Measurements from ENCODE around the gene RNF13.

DNA sequence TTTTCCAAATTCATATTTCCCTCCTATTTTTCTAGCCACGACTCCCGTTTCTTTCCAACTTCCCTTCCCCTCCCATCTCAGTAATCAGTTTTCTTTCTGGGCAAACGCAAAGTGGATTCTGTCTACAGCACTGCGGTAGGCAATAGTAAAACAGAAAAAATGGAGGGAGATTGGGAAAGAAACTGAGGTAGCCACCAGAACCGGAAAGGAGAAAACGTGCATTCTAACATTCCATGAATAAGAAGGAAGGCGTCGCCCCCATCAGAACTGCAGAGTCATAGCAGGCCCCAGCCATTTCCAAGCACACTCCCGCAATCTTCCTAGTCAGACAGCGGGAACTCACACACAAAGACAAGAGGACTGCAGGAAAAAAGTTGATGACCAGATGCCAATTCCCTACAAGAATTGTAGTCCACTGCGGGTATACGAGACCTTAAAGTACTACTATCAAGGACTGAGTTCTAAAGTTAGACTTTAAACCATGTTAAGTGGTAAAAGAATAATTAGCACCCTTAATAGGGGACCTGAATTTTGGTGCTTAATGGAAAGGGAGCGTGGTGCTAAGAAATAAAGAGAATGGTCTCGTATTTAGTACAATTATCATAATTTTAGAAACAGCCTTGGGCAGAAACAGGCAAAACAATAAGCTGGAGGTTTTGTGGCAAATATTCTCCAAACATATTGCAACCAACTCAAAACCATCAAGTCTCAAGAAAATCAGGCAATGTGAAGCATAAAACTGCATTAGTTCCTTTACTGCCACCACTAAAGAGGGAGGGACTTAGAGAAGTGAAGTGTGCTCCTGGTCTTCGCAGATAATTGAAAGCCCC, 156.3 kb downstream of the RNF13 start:
- TF ChIP-seq, protein P1, sequence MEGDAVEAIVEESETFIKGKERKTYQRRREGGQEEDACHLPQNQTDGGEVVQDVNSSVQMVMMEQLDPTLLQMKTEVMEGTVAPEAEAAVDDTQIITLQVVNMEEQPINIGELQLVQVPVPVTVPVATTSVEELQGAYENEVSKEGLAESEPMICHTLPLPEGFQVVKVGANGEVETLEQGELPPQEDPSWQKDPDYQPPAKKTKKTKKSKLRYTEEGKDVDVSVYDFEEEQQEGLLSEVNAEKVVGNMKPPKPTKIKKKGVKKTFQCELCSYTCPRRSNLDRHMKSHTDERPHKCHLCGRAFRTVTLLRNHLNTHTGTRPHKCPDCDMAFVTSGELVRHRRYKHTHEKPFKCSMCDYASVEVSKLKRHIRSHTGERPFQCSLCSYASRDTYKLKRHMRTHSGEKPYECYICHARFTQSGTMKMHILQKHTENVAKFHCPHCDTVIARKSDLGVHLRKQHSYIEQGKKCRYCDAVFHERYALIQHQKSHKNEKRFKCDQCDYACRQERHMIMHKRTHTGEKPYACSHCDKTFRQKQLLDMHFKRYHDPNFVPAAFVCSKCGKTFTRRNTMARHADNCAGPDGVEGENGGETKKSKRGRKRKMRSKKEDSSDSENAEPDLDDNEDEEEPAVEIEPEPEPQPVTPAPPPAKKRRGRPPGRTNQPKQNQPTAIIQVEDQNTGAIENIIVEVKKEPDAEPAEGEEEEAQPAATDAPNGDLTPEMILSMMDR (IDR thresholded peaks at IDR 0.05; ENCODE audit: low read length), result no peak
- no peak for TF ChIP-seq EZH2 (optimal IDR thresholded peaks at IDR 0.05; ENCODE audit: low read depth, low read length)
- TF ChIP-seq EZH2phosphoT487 (IDR thresholded peaks at IDR 0.05; ENCODE audit: low read length), result no peak

Measured in MM.1S (cell line).